ENCODE data around the gene FOXP3. TPM values are rescaled to one million over a fixed set of nuclear protein-coding genes. Genes with fewer than 3 reads are reported as not detected.

FOXP3 gene
- total RNA-seq, 1 donor from 2014 or later, result not detected

DNA sequence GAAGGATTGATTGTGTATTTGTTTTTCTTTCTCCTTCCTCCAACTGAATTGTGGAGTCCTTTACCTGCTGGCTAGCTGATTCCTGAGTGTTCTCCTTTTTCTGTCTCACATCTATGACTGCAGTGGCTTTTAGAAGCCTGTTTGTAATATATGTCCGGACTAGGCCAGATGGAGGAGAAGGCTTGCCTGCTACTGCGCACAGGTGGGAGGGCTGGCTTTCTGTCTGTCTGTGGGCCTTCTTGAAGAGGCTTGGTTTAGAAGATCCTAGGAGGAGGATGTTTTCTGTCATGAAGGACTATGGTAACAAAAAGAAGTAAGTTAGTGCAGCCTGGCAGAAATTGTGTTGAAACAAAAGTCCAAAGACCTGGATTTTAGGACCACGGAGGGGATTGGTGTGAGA is 13.6 kb upstream of the FOXP3 start:
- H3K27ac ChIP-seq, result no peak overlapping the region
- no peak overlapping the region for H3K4me3 Mint-ChIP-seq
- H3K4me1 Mint-ChIP-seq, result peaks cover 9% of the 10 kb centered on the region

DNA sequence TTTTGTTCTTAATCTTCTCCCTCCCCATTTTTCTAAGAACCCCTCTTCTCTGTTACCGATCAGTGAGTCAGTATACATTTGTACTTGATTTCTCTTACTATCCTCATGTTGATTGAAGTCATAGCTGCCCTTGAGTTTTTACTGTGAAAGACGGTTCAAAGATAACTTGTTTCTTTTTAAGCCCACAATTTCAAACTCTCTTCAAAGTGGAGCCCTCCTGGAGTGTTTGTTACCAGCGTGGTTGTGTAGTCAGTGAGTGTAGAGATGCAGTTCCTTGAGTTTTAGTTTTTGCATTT is 13.0 kb upstream of the FOXP3 start:
- no peak for DNase-seq (ENCODE audit: low spot score)
- H3K36me3 ChIP-seq, result no peaks in the 10 kb centered on the region
- no peak overlapping the region for H3K9ac ChIP-seq
- no peaks in the 10 kb centered on the region for H3K36me3 Mint-ChIP-seq
- peaks cover 2% of the 10 kb centered on the region for H3K27me3 Mint-ChIP-seq (ENCODE audit: insufficient read depth, low read depth)
- peaks cover 2% of the 10 kb centered on the region for H3K9me3 Mint-ChIP-seq
- peaks cover 33% of the 10 kb centered on the region for H4K20me1 ChIP-seq (ENCODE audit: low read depth)
- no peak overlapping the region for H3K4me2 ChIP-seq
- no peak overlapping the region for H3K27ac Mint-ChIP-seq
- no peak overlapping the region for H2AFZ ChIP-seq (replicated peaks)
- H3K27ac ChIP-seq, result no peak overlapping the region
- peaks cover 9% of the 10 kb centered on the region for H3K4me1 Mint-ChIP-seq
- H3K4me1 ChIP-seq, result no peaks in the 10 kb centered on the region
- H3K4me3 ChIP-seq, result no peak overlapping the region
- no peak overlapping the region for H3K4me3 Mint-ChIP-seq
- no peaks in the 10 kb centered on the region for H3K9me3 ChIP-seq (ENCODE audit: low read depth)
- H3F3A ChIP-seq (ENCODE audit: low read depth), result peaks cover 4% of the 10 kb centered on the region
- H3K79me2 ChIP-seq (ENCODE audit: low read depth), result peaks cover 25% of the 10 kb centered on the region
- TF ChIP-seq EZH2 (IDR thresholded peaks at IDR 0.05), result no peak
- H3K27me3 ChIP-seq, result no peaks in the 10 kb centered on the region

More for the DNA sequence above, 13.6 kb upstream of the FOXP3 start:
- Histone ChIP-seq H3K4me2 (no peak overlapping the region), H3K79me2 (ENCODE audit: low read depth) (peaks cover 19% of the 10 kb centered on the region), H2AFZ (replicated peaks) (no peak overlapping the region), H4K20me1 (ENCODE audit: low read depth) (peaks cover 27% of the 10 kb centered on the region), H3F3A (ENCODE audit: low read depth) (peaks cover 6% of the 10 kb centered on the region), H3K36me3 (no peaks in the 10 kb centered on the region), H3K9ac (no peak overlapping the region), H3K4me3 (no peak overlapping the region), H3K4me1 (no peaks in the 10 kb centered on the region), H3K9me3 (ENCODE audit: low read depth) (no peaks in the 10 kb centered on the region), H3K27me3 (no peaks in the 10 kb centered on the region)
- Mint-ChIP-seq H3K27me3 (ENCODE audit: insufficient read depth, low read depth) (peaks cover 2% of the 10 kb centered on the region), H3K27ac (no peak overlapping the region), H3K9me3 (peaks cover 2% of the 10 kb centered on the region), H3K36me3 (no peaks in the 10 kb centered on the region)
- DNase-seq (ENCODE audit: low spot score), result no peak
- no peak for TF ChIP-seq EZH2phosphoT487 (IDR thresholded peaks at IDR 0.05)
- TF ChIP-seq, protein P1, sequence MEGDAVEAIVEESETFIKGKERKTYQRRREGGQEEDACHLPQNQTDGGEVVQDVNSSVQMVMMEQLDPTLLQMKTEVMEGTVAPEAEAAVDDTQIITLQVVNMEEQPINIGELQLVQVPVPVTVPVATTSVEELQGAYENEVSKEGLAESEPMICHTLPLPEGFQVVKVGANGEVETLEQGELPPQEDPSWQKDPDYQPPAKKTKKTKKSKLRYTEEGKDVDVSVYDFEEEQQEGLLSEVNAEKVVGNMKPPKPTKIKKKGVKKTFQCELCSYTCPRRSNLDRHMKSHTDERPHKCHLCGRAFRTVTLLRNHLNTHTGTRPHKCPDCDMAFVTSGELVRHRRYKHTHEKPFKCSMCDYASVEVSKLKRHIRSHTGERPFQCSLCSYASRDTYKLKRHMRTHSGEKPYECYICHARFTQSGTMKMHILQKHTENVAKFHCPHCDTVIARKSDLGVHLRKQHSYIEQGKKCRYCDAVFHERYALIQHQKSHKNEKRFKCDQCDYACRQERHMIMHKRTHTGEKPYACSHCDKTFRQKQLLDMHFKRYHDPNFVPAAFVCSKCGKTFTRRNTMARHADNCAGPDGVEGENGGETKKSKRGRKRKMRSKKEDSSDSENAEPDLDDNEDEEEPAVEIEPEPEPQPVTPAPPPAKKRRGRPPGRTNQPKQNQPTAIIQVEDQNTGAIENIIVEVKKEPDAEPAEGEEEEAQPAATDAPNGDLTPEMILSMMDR (IDR thresholded peaks at IDR 0.05), result no peak
- no peak for TF ChIP-seq EZH2 (IDR thresholded peaks at IDR 0.05)

DNA sequence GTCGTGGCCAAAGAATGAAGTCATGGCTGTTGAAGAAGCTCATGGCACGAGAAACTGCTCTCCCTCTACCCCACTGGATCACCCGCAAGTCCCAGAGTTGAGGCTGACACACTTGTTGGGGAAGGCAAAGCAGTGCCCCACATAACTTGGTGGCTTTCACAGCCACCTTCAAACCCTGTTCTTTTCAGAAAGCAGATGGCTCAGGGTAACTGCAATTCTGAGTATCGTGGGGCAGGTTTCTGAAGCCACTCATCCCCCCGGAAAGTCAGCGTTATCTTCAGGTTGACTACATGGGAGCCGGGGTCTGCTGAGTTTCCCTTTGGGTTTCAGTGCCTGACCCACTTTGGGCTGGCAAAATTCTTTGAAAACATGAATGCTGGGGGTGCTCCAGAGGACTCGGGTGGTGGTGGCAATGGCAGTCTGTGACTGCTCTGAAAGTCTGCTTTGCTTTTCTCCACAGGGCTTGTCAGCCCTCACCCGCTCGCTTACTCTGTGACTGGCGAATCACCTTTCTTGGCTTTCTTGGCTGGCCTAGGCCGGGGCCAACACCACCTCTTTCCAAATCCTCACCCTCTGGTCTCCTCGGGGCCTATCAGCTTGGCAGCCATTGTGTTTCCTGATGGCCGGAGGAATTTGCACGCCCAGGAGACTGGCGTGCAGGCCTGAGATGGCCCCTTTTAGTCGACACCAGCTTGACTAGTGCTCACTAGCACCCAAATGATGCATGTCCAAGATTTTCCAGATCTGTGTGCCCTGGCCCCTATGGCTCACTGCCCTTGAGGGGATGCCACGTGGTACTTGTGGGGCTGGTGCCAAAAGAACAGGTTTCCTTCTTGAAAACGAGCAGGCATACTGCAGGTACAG is 12.4 kb upstream of the FOXP3 start:
- Histone ChIP-seq H3K9ac (no peak overlapping the region), H3K4me2 (no peak overlapping the region), H2AFZ (replicated peaks) (no peak overlapping the region), H3K79me2 (ENCODE audit: low read depth) (peaks cover 31% of the 10 kb centered on the region), H3K27me3 (no peaks in the 10 kb centered on the region), H3K27ac (no peak overlapping the region), H3F3A (ENCODE audit: low read depth) (no peaks in the 10 kb centered on the region), H3K36me3 (no peaks in the 10 kb centered on the region), H3K9me3 (ENCODE audit: low read depth) (no peaks in the 10 kb centered on the region), H3K4me1 (no peaks in the 10 kb centered on the region), H4K20me1 (ENCODE audit: low read depth) (peaks cover 35% of the 10 kb centered on the region), H3K4me3 (no peak overlapping the region)
- H3K4me3 Mint-ChIP-seq, result no peak overlapping the region
- peaks cover 2% of the 10 kb centered on the region for H3K9me3 Mint-ChIP-seq
- H3K36me3 Mint-ChIP-seq, result no peaks in the 10 kb centered on the region
- TF ChIP-seq EZH2phosphoT487 (IDR thresholded peaks at IDR 0.05) (no peak), EZH2 (IDR thresholded peaks at IDR 0.05) (no peak)
- TF ChIP-seq, protein P1 (IDR thresholded peaks at IDR 0.05), result no peak
- peaks cover 6% of the 10 kb centered on the region for H3K4me1 Mint-ChIP-seq
- H3K27ac Mint-ChIP-seq, result no peak overlapping the region
- H3K27me3 Mint-ChIP-seq (ENCODE audit: insufficient read depth, low read depth), result peaks cover 2% of the 10 kb centered on the region
- no peak for DNase-seq (ENCODE audit: low spot score)

DNA sequence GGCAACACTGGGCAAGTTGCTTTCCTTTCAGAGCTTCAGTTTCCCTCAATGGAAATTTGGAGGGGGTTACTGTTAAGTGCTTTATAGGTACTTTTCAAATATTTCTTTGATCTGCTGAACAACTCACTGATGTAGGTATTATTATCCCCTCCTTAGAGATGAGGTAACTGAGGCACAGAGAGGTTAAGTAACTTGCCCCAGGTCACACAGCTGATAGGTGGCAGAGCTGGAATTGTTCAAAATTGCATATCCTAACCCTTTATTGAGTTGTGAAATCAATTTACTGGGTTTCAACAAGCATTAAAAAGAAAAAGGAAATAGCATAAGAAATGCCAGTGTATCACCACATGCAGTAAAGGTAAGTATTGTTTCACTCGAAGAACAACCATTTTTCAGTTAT is 11.7 kb upstream of the FOXP3 start:
- peaks cover 38% of the 10 kb centered on the region for H3K79me2 ChIP-seq (ENCODE audit: low read depth)
- DNase-seq (ENCODE audit: low spot score), result no peak
- H3K27me3 ChIP-seq, result no peaks in the 10 kb centered on the region
- H2AFZ ChIP-seq (replicated peaks), result no peak overlapping the region
- H3K9ac ChIP-seq, result no peak overlapping the region
- peaks cover 3% of the 10 kb centered on the region for H3K9me3 Mint-ChIP-seq
- H3K9me3 ChIP-seq (ENCODE audit: low read depth), result no peaks in the 10 kb centered on the region
- TF ChIP-seq EZH2 (IDR thresholded peaks at IDR 0.05) (no peak), EZH2phosphoT487 (IDR thresholded peaks at IDR 0.05) (no peak)
- TF ChIP-seq, protein P1 (IDR thresholded peaks at IDR 0.05), result no peak
- H3K4me1 Mint-ChIP-seq, result peaks cover 9% of the 10 kb centered on the region
- H3K4me3 Mint-ChIP-seq, result no peak overlapping the region
- no peaks in the 10 kb centered on the region for H3K36me3 ChIP-seq
- H3K4me2 ChIP-seq, result no peak overlapping the region
- no peaks in the 10 kb centered on the region for H3F3A ChIP-seq (ENCODE audit: low read depth)
- no peak overlapping the region for H3K4me3 ChIP-seq
- peaks cover 35% of the 10 kb centered on the region for H4K20me1 ChIP-seq (ENCODE audit: low read depth)
- H3K4me1 ChIP-seq, result no peaks in the 10 kb centered on the region
- H3K27me3 Mint-ChIP-seq (ENCODE audit: insufficient read depth, low read depth), result peaks cover 2% of the 10 kb centered on the region
- no peak overlapping the region for H3K27ac Mint-ChIP-seq
- peaks cover under 1% of the 10 kb centered on the region for H3K36me3 Mint-ChIP-seq
- H3K27ac ChIP-seq, result no peak overlapping the region

Data from neural progenitor cell (in vitro differentiated cells).